LNCaP clone FGC (cell line): Measurements from ENCODE around the gene ECSIT.
A peak's percentile ranks its signal among the peaks of the same experiment; 100 is the strongest.

Experiments
- DNase-seq: peaks from one replicate; pipeline ENCODE4 v3.0.0-alpha.2; 2011; ENCODE audit warnings: low read depth
- H3K4me3 ChIP-seq: 2 replicates; pipeline ENCODE4 v1.5.1; 2011; ENCODE audit warnings: mild to moderate bottlenecking, low read depth, low read length, control low read depth
- TF ChIP-seq, protein P1 (sequence below): IDR thresholded peaks from 2 replicates; pipeline ENCODE4 v1.5.1; 2012; ENCODE audit warnings: mild to moderate bottlenecking; ENCODE audit not compliant: control insufficient read depth, insufficient read depth; ENCODE audit errors: extremely low read depth

ECSIT gene

GRCh38 chr19:11540645-11541044 is 11.7 kb upstream of the ECSIT start:
- DNase-seq, result no peak
- no peak overlapping the region for H3K4me3 ChIP-seq
- TF ChIP-seq, protein P1, sequence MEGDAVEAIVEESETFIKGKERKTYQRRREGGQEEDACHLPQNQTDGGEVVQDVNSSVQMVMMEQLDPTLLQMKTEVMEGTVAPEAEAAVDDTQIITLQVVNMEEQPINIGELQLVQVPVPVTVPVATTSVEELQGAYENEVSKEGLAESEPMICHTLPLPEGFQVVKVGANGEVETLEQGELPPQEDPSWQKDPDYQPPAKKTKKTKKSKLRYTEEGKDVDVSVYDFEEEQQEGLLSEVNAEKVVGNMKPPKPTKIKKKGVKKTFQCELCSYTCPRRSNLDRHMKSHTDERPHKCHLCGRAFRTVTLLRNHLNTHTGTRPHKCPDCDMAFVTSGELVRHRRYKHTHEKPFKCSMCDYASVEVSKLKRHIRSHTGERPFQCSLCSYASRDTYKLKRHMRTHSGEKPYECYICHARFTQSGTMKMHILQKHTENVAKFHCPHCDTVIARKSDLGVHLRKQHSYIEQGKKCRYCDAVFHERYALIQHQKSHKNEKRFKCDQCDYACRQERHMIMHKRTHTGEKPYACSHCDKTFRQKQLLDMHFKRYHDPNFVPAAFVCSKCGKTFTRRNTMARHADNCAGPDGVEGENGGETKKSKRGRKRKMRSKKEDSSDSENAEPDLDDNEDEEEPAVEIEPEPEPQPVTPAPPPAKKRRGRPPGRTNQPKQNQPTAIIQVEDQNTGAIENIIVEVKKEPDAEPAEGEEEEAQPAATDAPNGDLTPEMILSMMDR, result no peak

GRCh38 chr19:11539495-11540365 is 10.8 kb upstream of the ECSIT start:
- DNase-seq, result no peak
- TF ChIP-seq, protein P1, result no peak
- H3K4me3 ChIP-seq, result no peak overlapping the region

DNA sequence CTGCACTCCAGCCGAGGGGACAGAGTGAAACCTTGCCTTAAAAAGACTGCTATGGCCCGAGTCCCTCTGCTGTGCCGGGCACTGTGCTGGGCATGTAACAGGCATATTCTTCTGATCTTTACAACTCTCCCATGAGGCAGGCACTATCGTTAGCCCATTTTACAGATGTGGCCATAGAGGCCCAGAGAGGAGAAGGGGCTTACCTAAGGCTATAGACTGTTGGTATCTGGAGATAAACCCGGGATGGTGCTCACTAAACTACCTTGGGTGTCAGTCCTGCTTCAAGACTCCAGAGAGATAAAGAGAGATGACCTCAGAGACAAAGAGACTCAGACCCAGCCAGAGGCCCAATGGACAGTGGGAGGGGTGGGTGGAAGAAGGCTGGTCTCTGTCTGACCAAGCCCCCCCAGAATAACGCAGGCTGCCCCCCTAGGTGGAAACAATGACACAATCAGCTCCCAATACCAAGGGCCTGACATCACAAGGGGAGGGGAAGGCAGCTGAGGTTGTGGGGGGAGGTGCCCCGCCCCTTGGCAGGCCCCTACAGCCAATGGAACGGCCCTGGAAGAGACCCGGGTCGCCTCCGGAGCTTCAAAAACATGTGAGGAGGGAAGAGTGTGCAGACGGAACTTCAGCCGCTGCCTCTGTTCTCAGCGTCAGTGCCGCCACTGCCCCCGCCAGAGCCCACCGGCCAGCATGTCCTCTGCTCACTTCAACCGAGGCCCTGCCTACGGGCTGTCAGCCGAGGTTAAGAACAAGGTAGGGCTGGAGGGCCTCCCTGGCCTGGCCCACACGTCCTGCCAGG is 9.5 kb upstream of the ECSIT start, which contains the start of gene CNN1:
CNN1 (plus strand) TSS at position 620 of the 805 bp plus-strand sequence; CDS start at position 697, 77 bp downstream.
- DNase-seq, result no peak
- TF ChIP-seq, protein P1, result no peak
- no peak within 1 kb of the TSS for H3K4me3 ChIP-seq

DNA sequence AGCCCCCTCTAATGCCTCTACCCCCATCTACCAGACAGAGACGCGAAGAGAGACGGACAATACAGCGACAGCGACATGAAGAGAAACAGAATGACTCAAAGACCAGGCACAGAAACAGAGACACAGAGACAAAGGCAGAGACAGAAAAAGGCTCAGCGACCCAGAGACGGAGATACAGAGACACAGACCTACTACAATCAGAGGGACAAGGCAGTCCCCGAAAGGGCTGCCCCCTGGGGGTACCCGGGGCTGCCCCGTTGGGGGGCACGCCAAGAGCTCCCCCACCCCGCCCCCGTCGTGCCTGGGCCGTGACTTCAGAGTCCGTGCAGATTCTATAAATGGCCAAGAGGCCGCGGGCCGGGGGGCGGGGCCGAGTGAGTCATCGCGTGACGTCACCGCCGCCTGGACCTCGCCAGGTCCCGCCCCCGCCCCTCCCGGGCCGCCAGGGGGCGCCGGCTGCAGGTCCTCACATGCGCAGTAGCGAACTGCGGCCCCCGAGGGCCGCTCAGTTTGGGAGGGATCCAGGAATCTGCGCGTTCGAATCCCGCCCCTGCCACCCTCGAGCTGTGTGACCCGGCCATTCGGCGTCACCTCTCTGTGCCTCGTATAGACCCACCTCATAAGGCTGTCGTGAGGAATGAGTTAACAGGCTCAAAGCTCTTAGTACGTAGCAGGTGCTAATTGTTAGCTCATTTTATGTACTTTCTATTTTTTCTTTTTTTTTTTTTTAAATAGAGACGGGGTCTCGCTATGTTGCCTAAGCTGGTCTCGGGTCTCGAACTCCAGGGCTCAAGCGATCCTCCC is 7.1 kb upstream of the ECSIT start:
- peak; percentile 18 for DNase-seq
- TF ChIP-seq, protein P1, result peak; percentile 69
- H3K4me3 ChIP-seq, result peak overlapping the region; percentile 33

DNA sequence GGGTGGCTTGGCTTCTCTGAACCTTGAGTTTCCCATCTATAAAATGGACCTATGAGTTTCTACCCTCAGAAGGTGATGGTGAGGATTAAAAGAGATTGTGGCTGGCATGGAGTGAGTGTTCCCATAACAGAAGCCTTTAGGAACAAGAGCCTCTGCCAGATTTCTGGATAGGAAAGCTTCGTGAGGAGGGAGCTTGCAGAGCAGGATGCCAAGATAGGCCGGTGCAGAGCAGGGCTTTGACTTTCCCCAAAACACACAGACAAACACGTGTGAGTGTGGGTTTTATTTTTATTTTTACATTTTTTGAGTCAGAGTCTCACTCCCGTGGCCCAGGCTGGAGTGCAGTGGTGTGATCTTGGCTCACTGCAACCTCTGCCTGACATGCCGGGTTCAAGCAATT is 6.0 kb upstream of the ECSIT start:
- H3K4me3 ChIP-seq, result no peak overlapping the region
- TF ChIP-seq, protein P1, result no peak
- no peak for DNase-seq

GRCh38 chr19:11534538-11534937 is 5.6 kb upstream of the ECSIT start:
- TF ChIP-seq, protein P1, result no peak
- H3K4me3 ChIP-seq, result no peak overlapping the region
- DNase-seq, result no peak
